ENCODE results near the gene ABHD17C.

GRCh38 chr15:80710635-80711554 lies 15.8 kb downstream of the ABHD17C start:
- TF ChIP-seq CTCF (IDR thresholded peaks at IDR 0.05) (no peak), POLR2A (IDR thresholded peaks at IDR 0.05) (no peak)
